ENCODE measurements around the gene MYO1G.

The MYO1G gene

DNA sequence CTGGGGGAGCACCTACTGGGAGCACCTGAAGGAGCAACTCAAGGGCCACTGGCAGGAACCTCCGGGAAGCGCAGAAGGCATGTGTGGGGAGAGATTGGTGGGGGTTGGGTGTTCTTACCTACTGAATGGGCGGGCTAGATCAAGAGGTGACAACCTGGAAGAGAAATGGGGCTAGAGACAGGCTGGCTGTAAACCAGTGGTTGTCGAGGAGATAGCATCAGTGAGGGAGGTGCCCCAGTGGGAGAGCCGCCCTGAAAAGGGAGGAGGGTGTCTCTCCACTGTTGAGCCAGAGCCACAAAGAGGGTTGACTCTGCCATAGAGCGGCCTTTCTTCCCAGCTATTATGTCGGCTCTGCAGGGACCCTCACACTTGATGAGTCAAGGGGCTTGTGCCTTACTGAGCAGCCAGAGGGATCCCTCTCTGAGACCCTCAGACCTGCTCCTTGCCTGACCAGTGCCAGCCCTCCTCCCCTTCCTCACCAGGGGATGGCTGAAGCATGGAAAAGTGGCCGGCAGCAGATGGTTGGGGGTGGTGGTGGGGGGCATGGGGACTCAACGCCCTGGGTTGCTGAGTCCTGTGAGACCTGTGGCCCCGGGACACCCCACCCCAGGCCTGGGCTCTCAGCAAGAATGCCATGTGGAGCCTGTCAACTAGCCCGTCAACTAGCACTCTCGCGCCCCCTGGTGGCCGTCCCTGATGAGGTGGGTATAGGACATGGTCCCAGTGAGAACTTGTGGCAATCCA, 57.0 kb downstream of the MYO1G start:
- H3K4me3 ChIP-seq (ENCODE audit: low read length) = no peak overlapping the region
- DNase-seq (ENCODE audit: low read depth) = peak; percentile 63
- TF ChIP-seq, protein P1, sequence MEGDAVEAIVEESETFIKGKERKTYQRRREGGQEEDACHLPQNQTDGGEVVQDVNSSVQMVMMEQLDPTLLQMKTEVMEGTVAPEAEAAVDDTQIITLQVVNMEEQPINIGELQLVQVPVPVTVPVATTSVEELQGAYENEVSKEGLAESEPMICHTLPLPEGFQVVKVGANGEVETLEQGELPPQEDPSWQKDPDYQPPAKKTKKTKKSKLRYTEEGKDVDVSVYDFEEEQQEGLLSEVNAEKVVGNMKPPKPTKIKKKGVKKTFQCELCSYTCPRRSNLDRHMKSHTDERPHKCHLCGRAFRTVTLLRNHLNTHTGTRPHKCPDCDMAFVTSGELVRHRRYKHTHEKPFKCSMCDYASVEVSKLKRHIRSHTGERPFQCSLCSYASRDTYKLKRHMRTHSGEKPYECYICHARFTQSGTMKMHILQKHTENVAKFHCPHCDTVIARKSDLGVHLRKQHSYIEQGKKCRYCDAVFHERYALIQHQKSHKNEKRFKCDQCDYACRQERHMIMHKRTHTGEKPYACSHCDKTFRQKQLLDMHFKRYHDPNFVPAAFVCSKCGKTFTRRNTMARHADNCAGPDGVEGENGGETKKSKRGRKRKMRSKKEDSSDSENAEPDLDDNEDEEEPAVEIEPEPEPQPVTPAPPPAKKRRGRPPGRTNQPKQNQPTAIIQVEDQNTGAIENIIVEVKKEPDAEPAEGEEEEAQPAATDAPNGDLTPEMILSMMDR (conservative IDR thresholded peaks at IDR 0.05; ENCODE audit: low read length) = peak; percentile 86

DNA sequence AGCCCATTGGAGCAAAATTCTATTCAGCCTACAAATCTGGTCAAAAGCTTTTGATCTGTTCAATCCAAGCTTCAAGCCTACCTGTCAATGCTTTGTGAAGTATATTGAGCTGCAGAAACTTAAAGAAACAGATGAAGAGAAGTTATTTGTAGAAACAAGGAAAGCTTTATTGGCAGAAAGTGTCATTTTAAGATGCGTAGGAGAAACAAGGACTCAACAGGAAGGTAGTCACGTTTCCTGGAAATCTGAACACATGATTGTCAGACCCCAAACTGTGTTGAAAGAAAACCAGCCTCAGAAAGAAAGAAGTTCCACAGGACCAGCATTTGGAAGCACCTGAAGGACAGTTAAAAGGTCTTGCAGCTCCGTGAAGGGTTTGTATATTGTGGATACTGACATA, 58.7 kb downstream of the MYO1G start:
- DNase-seq (ENCODE audit: low read depth) = no peak
- TF ChIP-seq, protein P1 (conservative IDR thresholded peaks at IDR 0.05; ENCODE audit: low read length) = no peak
- H3K4me3 ChIP-seq (ENCODE audit: low read length) = no peak overlapping the region

DNA sequence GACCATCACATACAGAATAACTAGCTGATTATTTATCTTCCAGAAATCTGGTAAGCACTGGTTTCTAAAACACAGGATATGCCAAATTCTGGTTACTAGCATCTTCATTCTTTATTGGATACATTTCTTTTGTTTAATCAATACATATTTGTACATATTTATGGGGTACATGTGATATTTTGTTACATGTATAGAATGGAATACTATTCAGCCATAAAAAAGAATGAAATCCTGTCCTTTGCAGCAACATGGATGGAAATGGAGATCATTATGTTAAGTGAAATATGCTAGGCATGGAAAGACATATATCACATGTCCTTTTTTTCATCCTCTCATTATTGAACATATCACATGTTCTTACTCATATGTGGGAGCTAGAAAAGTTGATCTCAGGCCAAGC, 60.8 kb downstream of the MYO1G start:
- no peak for DNase-seq (ENCODE audit: low read depth)
- TF ChIP-seq, protein P1 (conservative IDR thresholded peaks at IDR 0.05; ENCODE audit: low read length) = no peak
- no peak overlapping the region for H3K4me3 ChIP-seq (ENCODE audit: low read length)

DNA sequence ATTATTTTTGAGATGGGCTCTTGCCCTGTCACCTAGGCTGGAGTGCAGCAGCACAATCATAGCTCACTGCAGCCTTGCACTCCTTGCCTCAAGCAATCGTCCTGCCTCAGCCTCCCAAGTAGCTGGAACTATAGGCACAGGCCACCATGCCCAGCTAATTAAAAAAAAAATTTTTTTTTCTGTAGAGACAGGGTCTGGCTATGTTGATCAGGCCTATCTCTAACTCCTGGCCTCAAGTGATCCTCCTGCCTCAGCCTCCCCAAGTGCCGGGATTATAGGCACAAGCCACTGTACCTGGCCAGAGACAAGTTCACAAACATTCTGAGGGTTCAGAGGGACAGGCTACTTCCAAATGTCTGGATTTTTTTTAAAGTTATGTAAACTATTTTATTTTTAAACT, 61.4 kb downstream of the MYO1G start:
- DNase-seq (ENCODE audit: low read depth) = no peak
- TF ChIP-seq, protein P1 (conservative IDR thresholded peaks at IDR 0.05; ENCODE audit: low read length) = no peak
- no peak overlapping the region for H3K4me3 ChIP-seq (ENCODE audit: low read length)

DNA sequence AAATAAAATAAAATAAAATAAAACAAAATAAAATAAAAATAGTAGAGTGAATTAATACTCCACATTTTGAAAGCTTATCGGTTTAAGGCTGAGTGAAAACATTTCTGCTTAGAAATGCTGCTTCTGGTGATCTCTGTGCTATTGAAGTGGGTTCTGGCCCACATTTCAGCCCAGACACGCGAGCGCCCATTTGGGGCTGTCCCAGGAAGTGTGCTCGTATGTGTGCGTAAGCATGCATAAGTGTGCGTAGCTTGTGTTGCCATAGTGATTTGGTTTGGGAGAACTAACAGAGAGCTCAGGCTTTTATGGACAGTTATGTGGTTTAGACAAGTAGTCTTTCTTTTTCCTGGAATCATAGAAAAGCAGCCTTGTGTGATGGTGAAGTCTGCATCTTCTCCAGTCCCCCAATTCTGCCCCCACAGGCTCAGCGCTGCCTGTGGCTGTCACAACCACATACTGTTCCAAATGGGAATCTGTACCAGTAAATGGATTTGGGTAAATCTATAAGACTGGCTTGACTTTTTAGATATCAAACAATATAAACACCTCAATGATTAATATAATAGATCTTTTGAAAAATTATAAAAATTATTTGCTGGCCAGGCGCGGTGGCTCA, 63.7 kb downstream of the MYO1G start:
- H3K4me3 ChIP-seq (ENCODE audit: low read length) = no peak overlapping the region
- no peak for DNase-seq (ENCODE audit: low read depth)
- TF ChIP-seq, protein P1 (conservative IDR thresholded peaks at IDR 0.05; ENCODE audit: low read length) = no peak

DNA sequence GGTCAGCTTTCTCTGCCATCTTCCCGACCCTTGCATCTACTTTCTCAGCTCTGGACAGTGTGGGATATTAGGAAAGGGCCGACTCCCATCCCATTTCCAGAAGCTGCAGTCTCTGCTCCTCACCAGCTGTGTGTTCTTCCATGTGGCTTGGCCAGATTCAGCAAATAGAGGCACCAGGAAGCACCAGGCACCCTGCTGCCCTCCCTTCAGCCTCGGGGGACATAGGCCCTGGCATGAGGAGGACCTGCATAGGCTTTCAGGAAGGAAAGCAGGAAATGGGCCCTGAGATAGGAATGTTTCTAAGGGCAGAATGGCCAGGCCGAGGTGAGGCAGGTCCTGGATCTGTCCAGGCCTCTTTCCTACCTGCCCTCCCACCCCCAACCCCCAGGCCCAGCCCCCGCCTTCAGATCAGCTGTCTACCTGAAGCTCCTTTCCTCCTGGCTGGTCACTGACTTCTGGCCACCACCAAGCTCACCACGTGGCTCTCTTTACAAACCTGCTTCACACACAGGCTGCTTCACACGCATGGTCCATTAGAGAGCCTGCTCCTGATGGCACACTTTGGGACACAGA, 66.0 kb downstream of the MYO1G start:
- H3K4me3 ChIP-seq (ENCODE audit: low read length) = no peak overlapping the region
- TF ChIP-seq, protein P1 (conservative IDR thresholded peaks at IDR 0.05; ENCODE audit: low read length) = no peak
- DNase-seq (ENCODE audit: low read depth) = no peak

Measured in AG10803 (cell line).